Measurements from ENCODE around the gene ACRV1.

GRCh38 chr11:125679397-125679796 is 1.2 kb downstream of the ACRV1 start:
- TF ChIP-seq CTCF (IDR thresholded peaks at IDR 0.05) (no peak), POLR2A (IDR thresholded peaks at IDR 0.05) (no peak)
